Left hindlimb (tissue), 1 donor: ENCODE results near the gene USP28.
A peak's percentile ranks its signal among the peaks of the same experiment; 100 is the strongest.
"Not testable (repeated sequence)": the region's sequence is repeated elsewhere in the genome, so short reads cannot be mapped to it uniquely, and the experiment has no call there.

Source experiments
- DNase-seq: peaks from one replicate; pipeline ENCODE4 v3.0.0-alpha.2; 2018

The USP28 gene

GRCh38 chr11:113833151-113833550 lies 42.2 kb downstream of the USP28 start:
- DNase-seq = no peak

- no peak for DNase-seq
Measured at GRCh38 chr11:113831314-113831713, 44.1 kb downstream of the USP28 start.

- no peak for DNase-seq
Measured at GRCh38 chr11:113829751-113830150, 45.6 kb downstream of the USP28 start.

DNA sequence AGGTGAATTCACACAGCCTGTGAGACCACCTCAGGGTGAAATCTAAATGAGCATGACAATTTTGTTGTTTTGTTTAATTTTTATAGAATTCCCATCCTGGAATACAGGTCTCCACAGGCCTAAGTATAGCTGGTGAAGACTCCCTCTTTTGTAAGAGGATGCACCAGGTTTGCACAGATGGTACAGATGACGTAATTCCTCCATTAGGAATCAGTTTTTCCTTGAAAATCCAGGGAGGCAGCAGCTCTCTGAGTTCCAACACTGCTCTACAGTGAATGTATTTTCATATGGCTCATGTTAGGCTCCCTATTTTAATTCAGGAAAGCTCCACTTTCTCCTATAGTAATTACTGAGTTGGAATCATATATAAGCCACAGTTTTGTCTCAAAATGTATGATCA lies 47.2 kb downstream of the USP28 start:
- DNase-seq = no peak

DNA sequence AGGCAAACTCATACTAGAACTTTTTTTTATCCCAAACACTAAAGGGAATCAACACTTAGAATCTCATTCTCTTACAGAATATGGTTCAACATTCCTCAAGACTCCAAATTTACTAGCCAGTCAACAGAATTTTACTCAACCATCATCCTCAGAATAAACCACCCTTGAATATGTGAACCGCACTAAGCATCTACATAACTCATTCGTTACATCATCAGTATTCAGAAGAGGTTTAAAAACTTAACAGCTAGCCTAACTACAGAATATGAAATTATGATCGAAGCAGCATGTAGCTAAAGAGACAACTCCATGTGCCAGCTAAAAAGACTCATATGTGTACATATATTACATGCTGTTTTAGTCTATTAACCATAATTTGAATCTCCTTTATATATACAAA lies 47.9 kb downstream of the USP28 start:
- DNase-seq = no peak

- DNase-seq = no peak
Measured at GRCh38 chr11:113818426-113818825, 56.9 kb downstream of the USP28 start.

GRCh38 chr11:113817626-113818025 lies 57.7 kb downstream of the USP28 start:
- no peak for DNase-seq

DNA sequence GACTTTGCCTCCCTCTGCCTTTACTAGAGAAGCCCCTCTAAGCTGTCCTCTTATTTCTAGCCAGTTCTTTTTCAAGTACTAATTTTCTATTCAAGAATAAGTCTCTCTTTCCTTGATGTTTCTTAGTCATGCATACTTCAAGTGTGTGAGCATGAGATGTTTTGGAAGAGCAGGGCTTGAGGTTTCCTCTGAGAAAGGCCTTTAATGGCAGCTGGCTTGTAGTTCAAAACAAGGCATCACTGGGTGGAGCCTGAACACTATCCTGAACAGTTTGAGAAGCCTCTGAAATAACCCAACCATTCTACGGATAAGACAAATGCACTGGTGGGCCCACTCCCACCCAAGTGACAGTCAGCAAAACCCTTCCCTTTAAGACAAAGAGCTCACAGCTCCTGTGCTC lies 58.2 kb downstream of the USP28 start:
- DNase-seq = no peak

GRCh38 chr11:113814181-113814580 lies 61.2 kb downstream of the USP28 start:
- DNase-seq = no peak

GRCh38 chr11:113808931-113809330 lies 66.4 kb downstream of the USP28 start:
- DNase-seq = no peak

GRCh38 chr11:113806406-113806805 lies 69.0 kb downstream of the USP28 start:
- DNase-seq = no peak

- no peak for DNase-seq
Measured at GRCh38 chr11:113805640-113806039, 69.7 kb downstream of the USP28 start.

GRCh38 chr11:113802621-113803020 lies 72.8 kb downstream of the USP28 start:
- DNase-seq = no peak

DNA sequence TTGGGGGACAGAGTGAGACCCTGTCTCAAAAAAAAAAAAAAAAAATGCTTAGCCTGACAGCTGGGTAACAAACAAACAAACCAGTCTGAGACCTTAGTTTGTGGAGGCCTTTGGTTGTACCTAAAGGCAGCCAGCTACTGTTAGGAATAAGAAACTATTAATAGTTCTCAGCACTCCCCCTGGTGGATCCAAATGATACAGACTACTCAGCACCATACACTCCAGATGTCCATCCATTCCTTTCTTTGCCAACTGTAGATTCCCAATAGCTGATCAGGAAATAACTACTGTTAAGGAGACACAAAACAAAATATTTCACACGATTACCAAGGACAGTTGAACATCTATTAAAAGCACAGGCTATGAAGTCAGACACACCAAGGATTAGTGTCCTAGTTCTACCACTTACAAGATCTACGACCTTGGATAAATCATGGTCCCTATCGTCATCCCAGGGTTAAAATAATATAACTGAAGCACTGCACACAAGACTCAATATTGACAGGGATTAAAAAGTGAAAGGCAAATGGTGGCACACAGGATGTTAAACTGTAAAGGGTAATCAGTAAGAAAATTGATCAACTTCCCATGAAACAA lies 78.6 kb downstream of the USP28 start:
- no peak for DNase-seq

- DNase-seq = no peak
Measured at GRCh38 chr11:113789675-113790320, 85.6 kb downstream of the USP28 start.

GRCh38 chr11:113789016-113789415 lies 86.4 kb downstream of the USP28 start:
- not testable (repeated sequence) for DNase-seq

DNA sequence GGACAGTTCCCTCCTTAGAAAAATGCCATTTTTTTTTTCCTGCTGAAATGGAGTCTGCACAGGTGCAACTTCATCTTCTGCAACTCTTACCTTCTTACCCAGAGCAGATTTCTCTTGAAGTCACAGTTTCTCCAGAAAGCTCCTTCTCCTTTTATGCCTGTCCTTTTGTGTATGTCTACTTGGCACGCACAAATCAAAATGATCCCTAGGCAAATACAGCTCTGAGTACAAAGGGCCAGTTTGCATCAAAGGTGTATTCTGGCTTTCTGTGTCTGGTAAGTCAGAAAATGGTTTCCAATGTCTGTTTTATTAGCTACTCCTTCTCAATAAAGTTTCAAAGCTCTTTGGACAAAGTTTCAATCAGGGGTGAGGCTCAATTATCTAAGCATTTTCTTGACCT lies 93.2 kb downstream of the USP28 start:
- DNase-seq = no peak

GRCh38 chr11:113781682-113782081 lies 93.7 kb downstream of the USP28 start:
- DNase-seq = no peak

DNA sequence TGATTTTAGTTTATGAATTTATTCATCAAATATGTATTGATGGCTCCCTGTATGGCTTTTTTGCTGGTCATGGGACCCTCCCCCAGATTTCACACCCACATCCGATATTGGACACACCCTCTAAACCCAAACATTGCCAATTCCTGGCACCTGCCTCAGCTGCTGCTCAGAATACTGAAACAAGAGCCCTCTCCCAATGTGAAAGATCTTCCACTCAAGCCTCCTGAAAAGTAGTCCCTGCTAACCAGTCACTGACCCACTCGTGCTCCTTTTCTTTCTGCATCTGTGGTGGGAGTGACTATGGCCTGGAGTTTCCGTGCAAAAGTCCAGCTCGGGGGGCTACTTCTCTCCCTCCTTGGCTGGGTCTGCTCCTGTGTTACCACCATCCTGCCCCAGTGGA lies 95.9 kb downstream of the USP28 start, which contains the start of gene CLDN25:
Gene CLDN25, plus strand, starts transcription at position 301 of the 400 bp plus-strand sequence. Its CDS starts 0 bp downstream, at position 301.
- no peak for DNase-seq

DNA sequence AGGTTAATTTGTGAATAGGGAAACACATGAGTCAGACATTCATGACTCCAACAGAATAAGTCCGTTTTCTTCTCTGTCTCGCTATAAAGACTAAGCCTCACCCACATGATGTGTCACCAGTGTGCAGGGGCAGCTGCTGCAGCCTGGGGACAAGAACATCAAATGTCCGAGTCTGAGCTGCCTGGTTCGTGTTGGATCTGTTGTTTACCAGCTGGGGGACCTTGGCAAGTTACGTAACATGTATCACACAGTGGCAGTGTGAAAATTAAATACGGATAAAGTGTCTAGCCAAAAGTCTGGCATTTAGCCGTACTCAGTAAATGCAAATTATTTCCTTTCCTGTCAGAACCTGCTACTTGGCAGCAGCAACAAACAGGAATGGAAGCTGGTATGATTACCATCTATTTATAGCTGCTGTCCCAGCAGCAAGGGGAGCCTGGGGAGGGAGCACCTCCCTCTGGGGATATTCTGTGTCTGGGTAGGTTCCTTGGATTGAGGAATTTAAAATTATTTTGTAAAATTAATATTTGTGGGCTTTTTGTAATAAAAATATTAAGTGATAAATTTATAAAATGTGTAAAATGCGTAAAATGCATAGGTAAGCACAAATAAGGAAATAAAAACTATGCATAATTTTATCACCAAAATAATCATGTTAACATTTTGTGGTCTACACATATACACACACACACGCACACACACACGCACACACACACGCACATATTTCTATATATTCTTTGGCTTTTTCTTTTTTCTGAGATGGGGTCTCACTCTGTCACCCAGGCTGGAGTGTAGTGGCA lies 97.1 kb downstream of the USP28 start:
- no peak for DNase-seq

GRCh38 chr11:113774174-113774503 lies 101.2 kb downstream of the USP28 start:
- DNase-seq = no peak

- DNase-seq = peak; percentile 98
Measured at GRCh38 chr11:113773416-113774173, 101.8 kb downstream of the USP28 start, which contains the start of gene ZW10. ZW10 (minus strand) TSS chr11:113773692; CDS start chr11:113773666, 26 bp downstream.

GRCh38 chr11:113773092-113773415 lies 102.3 kb downstream of the USP28 start:
- DNase-seq = no peak
